ENCODE results near the gene ALPG. TPM values are rescaled to one million over a fixed set of nuclear protein-coding genes. Genes with fewer than 3 reads are reported as not detected.

The ALPG gene
- total and polyA plus RNA-seq, 2 of the 4 experiments (the other 2 are of a cell fraction): not detected

GRCh38 chr2:232456296-232457120 is 49.9 kb downstream of the ALPG start:
- Histone ChIP-seq H3K4me3 (ENCODE audit: insufficient read depth, low read depth, low read length) (no peak overlapping the region), H3K9me3 (ENCODE audit: control insufficient read depth, insufficient read depth, low read length) (no peaks in the 10 kb centered on the region), H3K14ac (replicated peaks; ENCODE audit: low read depth, low read length) (no peak overlapping the region), H3K4me2 (ENCODE audit: low read depth, low read length) (no peak overlapping the region), H2BK20ac (ENCODE audit: low read depth, low read length) (no peak overlapping the region), H3K4me1 (ENCODE audit: control insufficient read depth, insufficient read depth, low read length) (no peaks in the 10 kb centered on the region), H2AK5ac (ENCODE audit: low read depth, low read length) (no peak overlapping the region), H4K8ac (ENCODE audit: low read depth in 2 of 2, low read length in 2 of 2) (no peak overlapping the region), H3K56ac (ENCODE audit: extremely low read depth, insufficient read depth, low read length) (no peak overlapping the region), H3K18ac (ENCODE audit: low read depth, low read length) (no peak overlapping the region), H4K20me1 (ENCODE audit: insufficient read depth, low read length) (no peaks in the 10 kb centered on the region), H3K79me1 (ENCODE audit: low read depth in 1 of 2, low read length in 2 of 2) (no peaks in the 10 kb centered on the region), H3K27ac (ENCODE audit: insufficient read depth, low read length) (no peak overlapping the region), H2BK5ac (ENCODE audit: low read depth, low read length, poor library complexity, severe bottlenecking) (no peak overlapping the region), H3K36me3 (ENCODE audit: control insufficient read depth, insufficient read depth, low read length) (no peaks in the 10 kb centered on the region), H4K91ac (ENCODE audit: insufficient read depth, low read depth, low read length) (no peak overlapping the region), H2AK9ac (replicated peaks; ENCODE audit: low read depth, low read length, poor library complexity) (no peak overlapping the region), H3K23ac (ENCODE audit: low read depth, low read length) (no peak overlapping the region), H3K9me1 (ENCODE audit: insufficient read depth, low read length) (no peaks in the 10 kb centered on the region), H4K5ac (ENCODE audit: low read depth, low read length) (no peak overlapping the region), H2BK120ac (ENCODE audit: low read depth, low read length) (no peak overlapping the region), H3K4ac (ENCODE audit: low read depth, low read length) (no peak overlapping the region), H2BK15ac (ENCODE audit: low read depth, low read length) (no peak overlapping the region), H3K27me3 (ENCODE audit: control insufficient read depth, insufficient read depth, low read length) (peaks cover 24% of the 10 kb centered on the region; the same call in 1 of the 2 replicates), H3K9ac (ENCODE audit: low read depth, low read length) (no peak overlapping the region), H2AFZ (replicated peaks; ENCODE audit: low read length, poor library complexity) (no peak overlapping the region)
- DNase-seq (no peak), ATAC-seq (ENCODE audit: low read depth) (no peak)
- TF ChIP-seq RCOR1 (IDR thresholded peaks at IDR 0.05; ENCODE audit: insufficient replicate concordance, low read length) (no peak), FOS (IDR thresholded peaks at IDR 0.05; ENCODE audit: low read depth, low read length) (no peak), POLR2A (IDR thresholded peaks at IDR 0.05; ENCODE audit: low read depth, low read length) (no peak), CEBPB (IDR thresholded peaks at IDR 0.05; ENCODE audit: low read depth, low read length) (no peak), SMC3 (IDR thresholded peaks at IDR 0.05; ENCODE audit: low read depth, low read length) (no peak), RFX5 (IDR thresholded peaks at IDR 0.05; ENCODE audit: low read depth, low read length) (no peak), MAFK (IDR thresholded peaks at IDR 0.05; ENCODE audit: low read depth, low read length) (no peak), MAZ (IDR thresholded peaks at IDR 0.05; ENCODE audit: borderline replicate concordance, low read depth, low read length) (no peak), NFE2L2 (IDR thresholded peaks at IDR 0.05; ENCODE audit: low read depth, low read length) (no peak), BHLHE40 (IDR thresholded peaks at IDR 0.05; ENCODE audit: low read depth, low read length) (no peak)
- intact Hi-C loops (cut with micrococcal nuclease) (no loop called here), in situ Hi-C loops (cut with MboI; ENCODE audit: low sequenced_read_pairs) (no loop called here), dilution Hi-C loops (cut with HindIII; ENCODE audit: low sequenced_read_pairs, unreplicated experiment) (no loop called here)
- no TSS peak for BruUV-seq (replicated peaks)
- POLR2A ChIA-PET (ENCODE audit: unreplicated experiment): no interaction called here
- 82% methylated on average over 18 of the region's 27 CpGs; no CpG with 5 or more reads in 1 of the 2 experiments for WGBS, 2 experiments (ENCODE audit: extremely low coverage in 2 of 2, insufficient read length in 1 of 2)
- CTCF ChIA-PET: no interaction called here
